Effector CD8-positive, alpha-beta T cell (primary cell): Measurements from ENCODE around the gene DMD.

Source experiments
- DNase-seq: peaks from one replicate; lab custom pipeline; 2025; lab: John Stamatoyannopoulos, UW

The DMD gene

GRCh38 chrX:33041141-33041540, 170.2 kb downstream of the DMD start:
- DNase-seq: no peak

DNA sequence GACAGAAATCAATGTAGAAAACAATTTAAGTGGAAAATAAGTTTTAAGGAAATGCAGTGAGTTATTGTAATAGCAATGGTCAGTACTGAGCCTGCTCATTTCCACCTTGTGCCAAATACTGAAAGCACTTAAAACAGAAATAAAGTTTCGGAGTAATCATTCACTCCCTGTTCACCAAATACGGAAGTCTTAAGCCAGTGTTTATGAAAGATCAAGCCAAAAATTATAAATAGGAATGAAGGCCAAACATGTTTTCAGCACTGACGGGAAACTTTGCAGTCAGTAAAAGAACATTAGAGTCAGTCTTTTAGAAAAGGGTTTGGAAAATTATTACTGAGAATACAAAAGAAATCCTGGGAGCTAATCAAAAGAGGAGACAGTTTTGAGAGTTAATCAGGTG, 178.6 kb downstream of the DMD start:
- no peak for DNase-seq

DNA sequence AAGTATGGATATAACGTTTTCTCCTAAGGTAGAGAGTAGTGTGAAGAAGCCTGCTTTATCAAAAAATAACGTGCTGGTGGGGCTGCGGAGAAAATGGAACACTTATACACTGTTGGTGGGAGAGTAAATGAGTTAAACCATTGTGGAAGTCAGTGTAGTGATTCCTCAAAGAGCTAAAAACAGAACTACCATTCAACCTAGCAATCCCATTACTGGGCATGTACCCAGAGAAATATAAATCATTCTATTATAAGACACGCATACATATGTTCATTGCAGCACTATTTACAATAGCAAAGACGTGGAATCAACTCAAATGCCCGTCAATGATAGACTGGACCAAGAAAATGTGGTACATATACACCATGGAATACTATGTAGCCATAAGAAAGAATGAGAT, 196.4 kb downstream of the DMD start:
- DNase-seq: no peak

DNA sequence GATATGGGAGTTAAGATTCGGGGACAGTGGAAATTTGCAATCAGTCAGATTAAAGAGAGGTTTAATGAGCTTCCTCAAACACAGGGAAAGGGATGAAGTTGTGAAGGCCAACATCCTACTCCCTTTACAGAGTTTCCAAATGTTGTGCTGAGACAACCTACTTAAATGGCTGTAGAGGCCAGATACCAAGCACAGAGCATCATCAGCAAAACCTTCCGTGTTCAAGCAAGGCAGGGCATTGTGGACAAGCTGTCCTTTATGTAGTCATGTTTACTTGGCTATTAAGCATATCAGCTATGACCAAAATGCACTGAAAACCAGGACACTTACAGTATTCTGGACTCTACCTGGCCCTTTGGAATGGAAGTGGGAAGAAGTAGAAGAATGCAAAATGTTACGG, 197.3 kb downstream of the DMD start:
- no peak for DNase-seq

GRCh38 chrX:33001107-33001506, 210.2 kb downstream of the DMD start:
- no peak for DNase-seq

DNA sequence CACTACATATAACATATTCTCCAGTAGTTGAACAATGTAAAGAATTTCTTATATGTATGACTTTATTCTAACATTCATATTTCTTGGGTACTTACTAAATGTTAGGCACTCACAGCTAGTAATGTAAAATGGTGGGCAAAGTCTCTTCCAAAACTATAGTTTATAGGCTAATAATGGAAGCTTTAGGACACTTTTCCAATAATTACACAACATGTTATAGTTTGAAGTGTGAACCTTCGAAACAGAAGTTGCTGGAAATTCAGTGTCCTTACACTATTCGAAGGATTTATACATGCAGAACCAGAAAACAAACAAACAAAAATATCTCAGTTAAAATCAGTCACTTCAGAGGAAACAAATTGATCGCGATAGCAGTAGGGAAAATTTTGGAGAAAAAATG, 212.6 kb downstream of the DMD start:
- DNase-seq: no peak

DNA sequence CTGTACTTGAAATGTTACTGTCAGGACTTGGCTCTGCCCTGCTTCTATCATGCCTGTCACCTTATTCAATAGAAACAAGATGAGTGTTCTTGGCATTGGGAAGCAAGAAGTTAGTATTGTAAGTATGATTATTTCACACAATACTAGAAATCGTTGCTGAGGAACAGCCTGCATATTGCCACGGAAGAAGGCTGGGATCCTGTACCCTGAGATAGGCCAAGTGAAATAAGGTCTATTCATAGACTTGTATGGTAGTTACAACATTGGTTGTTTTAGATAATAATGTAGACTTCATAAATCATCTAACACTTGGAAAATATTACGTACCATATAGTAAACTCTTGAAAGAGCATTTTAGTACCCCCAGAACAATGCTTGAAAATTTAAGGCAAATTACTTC, 215.9 kb downstream of the DMD start:
- DNase-seq: no peak

- no peak for DNase-seq
These were observed 224.2 kb downstream of the DMD start for GRCh38 chrX:32987142-32987541.

DNA sequence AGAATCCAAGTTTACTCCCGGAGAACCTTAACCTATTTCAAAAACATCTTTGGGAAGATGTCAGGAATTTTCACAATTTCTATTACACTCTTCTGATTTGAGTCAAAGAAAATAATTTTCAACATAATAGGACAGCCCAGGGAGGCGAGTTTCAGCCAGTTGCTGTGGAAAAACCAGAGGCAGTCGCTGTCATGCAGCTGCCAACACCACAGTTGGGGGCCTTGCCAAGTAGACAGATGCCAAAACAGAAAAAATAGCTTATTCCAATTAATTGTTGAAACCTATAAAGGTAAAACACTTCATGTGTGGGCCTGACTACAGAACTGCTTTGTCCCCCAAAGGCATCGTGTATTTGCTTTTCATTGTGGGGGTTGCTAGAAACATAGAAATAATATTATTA, 225.8 kb downstream of the DMD start:
- DNase-seq: no peak

DNA sequence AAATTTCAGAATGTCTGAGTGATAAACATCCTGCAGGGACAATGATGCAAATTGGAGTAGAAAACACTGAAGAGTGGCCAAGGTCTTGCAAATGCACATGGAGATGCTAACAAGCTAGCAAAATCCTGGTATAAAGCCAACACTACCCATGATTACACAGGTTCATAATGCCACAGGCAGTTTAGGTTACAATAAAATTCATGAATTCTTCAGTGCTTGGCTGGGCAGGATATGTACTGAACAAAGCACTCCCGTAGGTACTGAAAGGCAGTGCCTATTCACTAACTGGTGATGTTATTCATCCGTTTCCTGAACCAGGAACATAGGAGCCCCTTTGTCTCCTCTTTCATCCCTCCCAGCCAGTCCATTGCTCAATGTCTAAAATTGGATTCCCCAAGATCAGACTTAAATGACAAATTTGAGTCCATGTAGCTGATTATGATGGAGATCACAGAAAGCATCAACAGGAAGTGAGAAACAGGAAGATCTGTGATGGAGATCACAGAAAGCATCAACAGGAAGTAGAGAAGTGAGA, 244.5 kb downstream of the DMD start:
- DNase-seq: no peak

DNA sequence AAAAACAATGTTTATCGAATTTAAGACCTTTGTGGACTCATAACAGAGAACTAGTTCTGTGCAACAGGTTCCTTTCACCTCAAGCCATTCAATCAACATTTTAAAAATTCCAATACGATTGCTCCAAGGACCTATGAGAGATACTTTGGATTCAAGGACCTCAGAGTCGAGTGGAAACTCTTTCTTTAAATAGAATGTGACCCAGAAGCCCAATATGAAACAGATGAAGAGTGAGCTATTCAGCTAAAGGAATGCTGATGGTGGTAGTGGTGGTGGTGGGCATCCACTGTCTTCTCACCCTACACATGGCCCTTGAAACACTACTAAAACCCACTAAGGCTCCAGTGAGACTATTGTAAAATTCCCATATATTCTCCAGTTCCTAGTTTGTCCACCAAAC, 257.2 kb downstream of the DMD start:
- no peak for DNase-seq

- no peak for DNase-seq
These were observed 263.2 kb downstream of the DMD start for GRCh38 chrX:32948130-32948529.

DNA sequence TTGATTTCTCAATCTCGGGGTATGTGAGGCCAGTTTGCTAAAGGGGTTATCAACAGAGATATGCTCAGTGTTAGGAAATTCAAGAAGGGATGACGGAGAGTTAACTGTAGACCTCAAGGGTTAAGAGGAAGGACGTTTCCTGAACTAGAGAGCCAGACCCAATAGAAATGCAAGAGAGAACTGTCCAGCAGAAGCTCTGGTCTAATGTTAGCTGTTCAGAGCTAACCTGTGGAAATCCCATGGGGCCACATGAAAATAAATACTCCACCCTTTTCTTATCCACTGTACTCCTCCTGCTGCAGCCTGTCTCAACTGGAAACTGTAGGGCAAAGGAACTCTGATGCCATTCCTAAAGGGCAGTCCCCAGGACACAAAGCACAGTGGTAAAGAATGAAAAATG, 274.3 kb downstream of the DMD start:
- no peak for DNase-seq

DNA sequence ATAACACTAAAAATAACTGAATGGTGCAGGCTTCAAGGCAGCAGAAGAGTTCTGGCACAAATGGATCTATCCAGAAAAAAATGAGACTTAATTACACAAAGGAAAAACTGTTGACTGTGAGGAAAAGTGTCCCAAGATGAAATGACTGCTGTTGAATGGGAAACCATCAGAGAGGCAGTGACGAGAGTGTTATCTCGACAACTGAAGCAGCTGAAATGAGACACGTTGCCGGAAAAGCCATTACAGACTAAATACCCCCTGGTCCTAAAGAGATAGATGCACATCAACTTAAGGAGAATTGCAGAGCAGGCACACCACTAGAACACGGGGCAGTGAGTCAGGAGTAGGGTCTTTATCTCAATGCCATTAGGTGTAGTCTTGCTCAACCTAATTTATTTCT, 277.8 kb downstream of the DMD start:
- no peak for DNase-seq

- DNase-seq: no peak
These were observed 282.3 kb downstream of the DMD start for GRCh38 chrX:32929040-32929439.

- DNase-seq: no peak
These were observed 315.3 kb downstream of the DMD start for GRCh38 chrX:32896088-32896487.

- no peak for DNase-seq
These were observed 316.7 kb downstream of the DMD start for GRCh38 chrX:32894679-32895078.

- no peak for DNase-seq
These were observed 317.6 kb downstream of the DMD start for GRCh38 chrX:32893751-32894150.

GRCh38 chrX:32877592-32877991, 333.8 kb downstream of the DMD start:
- DNase-seq: no peak

GRCh38 chrX:32874839-32875238, 336.5 kb downstream of the DMD start:
- no peak for DNase-seq

DNA sequence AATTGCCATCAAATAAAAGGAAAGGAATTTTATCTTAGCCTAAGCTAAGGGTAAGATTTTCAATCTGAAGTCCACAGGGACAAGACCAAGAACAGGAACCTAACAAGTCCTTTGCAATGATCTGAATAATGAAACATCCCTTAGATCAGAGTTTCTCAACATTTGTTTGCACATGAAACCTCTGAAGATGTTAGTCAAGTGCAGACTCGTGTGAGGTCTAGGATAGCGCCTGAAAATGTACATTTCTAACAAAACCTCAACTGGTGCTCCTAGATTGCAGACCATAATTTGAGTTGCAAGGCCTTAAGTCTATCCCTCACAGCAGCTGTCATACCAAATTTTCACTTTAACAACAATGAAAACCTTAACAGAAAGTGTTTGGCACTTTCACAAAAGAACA, 337.6 kb downstream of the DMD start:
- DNase-seq: no peak

DNA sequence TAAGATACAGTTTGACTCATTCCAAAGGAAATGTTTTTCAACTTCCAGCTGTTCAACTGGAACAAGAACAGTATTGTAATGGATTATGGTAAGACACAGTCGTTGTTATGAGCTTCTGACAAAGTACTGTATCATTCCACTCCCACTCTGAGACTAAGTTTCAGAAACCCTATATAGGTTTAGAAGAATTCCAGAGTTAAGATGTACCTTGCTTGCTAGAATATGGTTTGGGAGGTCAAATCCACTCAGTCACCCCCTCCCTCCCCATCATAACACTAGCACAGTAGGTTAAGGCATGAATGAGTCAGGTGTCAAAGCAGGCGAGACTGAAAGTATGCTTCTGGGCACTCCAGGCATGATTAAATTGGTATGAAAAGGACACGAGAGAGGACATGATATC, 339.7 kb downstream of the DMD start:
- DNase-seq: no peak

- no peak for DNase-seq
These were observed 342.8 kb downstream of the DMD start for GRCh38 chrX:32868524-32868895.

- DNase-seq: no peak
These were observed 343.4 kb downstream of the DMD start for GRCh38 chrX:32867781-32868523.
